HG03442 (cell line): ENCODE results near the gene HNRNPC.
"Not testable (repeated sequence)": the region's sequence is repeated elsewhere in the genome, so short reads cannot be mapped to it uniquely, and the experiment has no call there.

Experiments used
- ATAC-seq: cut with Tn5 transposase; IDR thresholded peaks from one replicate; pipeline ENCODE4 v1.9.1; 2021; ENCODE audit warnings: mild to moderate bottlenecking, moderate library complexity; ENCODE audit not compliant: unreplicated experiment

Gene HNRNPC

GRCh38 chr14:21248338-21248737 lies 20.9 kb downstream of the HNRNPC start:
- ATAC-seq, result no peak

DNA sequence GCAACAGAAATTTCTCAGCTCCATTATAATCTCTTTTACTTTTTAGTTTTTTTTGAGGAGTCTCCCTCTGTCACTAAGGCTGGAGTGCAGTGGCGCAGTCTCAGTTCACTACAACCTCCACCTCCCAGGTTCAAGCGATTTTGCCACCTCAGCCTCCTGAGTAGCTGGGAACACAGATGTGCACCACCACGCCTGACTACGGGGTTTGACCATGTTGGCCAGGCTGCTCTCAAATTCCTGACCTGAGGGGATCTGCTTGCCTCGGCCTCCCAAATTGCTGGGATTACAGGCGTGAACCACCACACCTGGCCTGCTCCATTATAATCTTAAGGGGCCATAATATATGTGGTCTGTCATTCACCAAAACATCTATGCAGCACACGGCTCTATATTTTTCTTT lies 23.4 kb downstream of the HNRNPC start:
- no peak for ATAC-seq

GRCh38 chr14:21244544-21244943 lies 24.7 kb downstream of the HNRNPC start:
- ATAC-seq, result no peak

- ATAC-seq, result no peak
Observed at GRCh38 chr14:21241218-21241819, 27.9 kb downstream of the HNRNPC start.

DNA sequence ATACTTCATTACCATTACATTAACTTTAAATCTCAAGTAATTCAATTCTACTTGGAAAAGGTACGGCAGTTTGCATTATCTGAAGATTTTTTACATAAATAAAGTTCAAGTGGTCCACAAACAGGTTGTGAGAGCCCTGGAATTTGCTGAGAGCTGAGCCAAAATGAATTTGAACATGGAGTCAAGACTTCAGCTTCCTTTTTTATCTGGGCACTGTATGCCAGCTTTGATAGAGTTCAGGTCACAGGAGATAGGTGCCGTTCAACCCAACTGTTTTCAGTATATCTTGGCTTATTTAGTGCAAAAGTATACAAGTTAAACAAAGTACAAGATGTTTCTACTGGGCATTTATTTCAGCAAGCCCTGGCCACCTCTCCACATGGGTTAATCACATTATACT lies 28.8 kb downstream of the HNRNPC start:
- no peak for ATAC-seq

DNA sequence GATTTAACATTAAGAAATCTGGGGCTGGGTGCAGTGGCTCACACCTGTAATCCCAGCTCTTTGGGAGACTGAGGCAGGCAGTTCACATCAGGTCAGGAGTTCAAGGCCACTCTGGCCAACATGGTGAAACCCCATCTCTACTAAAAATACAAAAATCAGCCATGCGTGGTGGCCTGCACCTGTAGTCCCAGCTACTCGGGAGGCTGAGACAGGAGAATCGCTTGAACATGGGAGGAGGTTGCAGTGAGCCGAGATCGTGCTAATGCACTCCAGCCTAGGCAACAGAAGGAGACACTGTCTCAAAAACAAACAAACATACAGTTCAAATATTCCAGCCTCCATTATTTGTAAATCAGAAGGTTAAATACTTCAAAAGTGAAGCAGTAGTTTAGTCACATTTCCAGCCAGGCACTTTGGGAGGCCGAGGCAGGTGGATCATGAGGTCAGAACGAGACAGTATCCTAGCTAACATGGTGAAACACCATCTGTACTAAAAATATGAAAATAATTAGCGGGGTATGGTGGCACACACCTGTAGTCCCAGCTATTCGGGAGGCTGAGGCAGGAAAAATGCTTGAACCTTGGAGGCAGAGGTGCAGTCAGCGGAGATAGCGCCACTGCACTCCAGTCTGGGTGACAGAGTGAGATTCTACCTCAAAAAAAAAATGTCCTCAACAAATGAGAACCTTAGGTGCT lies 30.3 kb downstream of the HNRNPC start:
- ATAC-seq, result no peak

DNA sequence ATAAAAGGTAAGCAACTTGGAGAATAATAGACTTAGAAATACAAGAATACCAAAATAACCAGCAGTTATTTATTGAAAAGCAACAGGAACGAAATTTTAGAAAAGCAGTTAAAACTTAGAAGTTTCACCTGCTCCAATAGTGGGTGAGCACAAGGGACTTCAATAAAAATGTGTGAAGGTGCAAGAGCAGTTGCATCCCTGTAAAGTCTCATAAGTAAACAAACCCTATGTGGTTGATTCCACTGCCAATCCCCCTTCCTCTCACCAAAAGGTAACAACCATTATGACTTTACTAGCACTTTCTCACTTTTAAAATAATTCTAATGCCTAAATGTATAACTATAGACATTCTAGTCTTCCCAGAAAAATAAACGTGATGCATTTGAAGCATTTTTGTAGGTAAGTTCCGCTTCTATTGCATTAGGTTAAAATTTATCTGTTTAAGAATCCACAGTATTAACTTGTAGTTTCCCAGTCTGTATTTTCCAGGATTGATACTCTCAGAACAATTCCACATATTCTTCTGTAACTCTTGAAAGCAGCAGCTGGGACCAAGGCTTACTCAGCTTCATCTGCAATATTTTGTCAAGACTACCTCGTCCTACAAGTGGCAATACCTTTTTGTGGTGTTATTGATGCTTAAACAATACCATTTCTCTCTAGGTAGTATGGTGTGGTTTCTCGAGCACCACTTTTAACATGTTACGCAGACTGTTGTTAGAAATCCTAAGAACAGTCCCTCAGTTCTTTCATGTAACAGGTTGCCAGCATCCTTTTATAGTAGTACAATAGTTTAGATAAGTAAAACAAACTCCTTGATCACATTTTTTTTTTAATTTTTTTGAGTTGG lies 32.1 kb downstream of the HNRNPC start:
- ATAC-seq, result no peak

GRCh38 chr14:21234112-21234511 lies 35.1 kb downstream of the HNRNPC start:
- ATAC-seq, result no peak

DNA sequence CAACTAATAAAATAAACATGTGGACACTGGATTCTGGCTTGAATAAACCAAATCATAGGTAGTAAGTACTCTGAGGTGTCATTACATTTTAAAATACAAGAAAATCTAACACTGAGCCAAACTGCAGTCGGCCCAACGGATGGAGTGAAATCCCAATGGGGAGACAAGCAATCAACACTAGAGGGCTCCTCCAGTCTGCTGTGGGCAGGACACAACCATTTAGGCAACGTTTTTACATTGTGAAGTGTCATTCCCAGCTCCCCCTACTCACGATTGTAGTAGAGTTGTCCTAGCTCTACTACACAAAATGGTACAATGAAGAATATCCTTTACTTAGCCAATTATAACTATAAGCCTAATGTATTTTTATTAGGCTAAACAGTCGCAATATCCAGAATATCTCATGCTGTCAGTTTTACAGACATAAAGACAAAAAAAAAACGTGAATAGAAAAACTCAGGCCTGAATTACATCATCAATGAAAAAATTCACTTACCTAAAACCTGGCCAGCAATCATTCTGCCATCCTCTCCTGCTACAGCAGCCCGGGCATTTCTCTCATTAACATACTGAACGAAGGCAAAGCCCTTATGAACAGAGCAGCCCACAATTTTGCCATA lies 35.7 kb downstream of the HNRNPC start:
- no peak for ATAC-seq

- no peak for ATAC-seq
Observed at GRCh38 chr14:21231020-21231652, 38.1 kb downstream of the HNRNPC start.

DNA sequence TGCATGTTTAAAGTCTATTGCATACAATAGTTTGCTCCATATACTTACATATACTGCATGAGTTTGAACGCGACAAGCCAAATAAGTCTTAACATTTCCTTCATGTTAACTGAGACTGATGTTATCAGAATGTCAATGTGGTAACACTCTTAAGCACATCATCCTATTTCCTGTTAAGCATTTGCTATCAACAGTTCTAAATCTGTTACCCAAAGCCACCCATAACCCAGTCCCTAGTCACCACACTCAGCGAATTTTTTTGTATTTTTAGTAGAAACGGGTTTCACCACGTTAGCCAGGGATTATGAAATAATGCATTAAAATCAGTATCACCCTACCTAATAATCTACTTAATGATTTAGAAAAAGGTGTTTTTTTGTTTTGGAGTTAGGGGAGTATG lies 39.4 kb downstream of the HNRNPC start:
- no peak for ATAC-seq

DNA sequence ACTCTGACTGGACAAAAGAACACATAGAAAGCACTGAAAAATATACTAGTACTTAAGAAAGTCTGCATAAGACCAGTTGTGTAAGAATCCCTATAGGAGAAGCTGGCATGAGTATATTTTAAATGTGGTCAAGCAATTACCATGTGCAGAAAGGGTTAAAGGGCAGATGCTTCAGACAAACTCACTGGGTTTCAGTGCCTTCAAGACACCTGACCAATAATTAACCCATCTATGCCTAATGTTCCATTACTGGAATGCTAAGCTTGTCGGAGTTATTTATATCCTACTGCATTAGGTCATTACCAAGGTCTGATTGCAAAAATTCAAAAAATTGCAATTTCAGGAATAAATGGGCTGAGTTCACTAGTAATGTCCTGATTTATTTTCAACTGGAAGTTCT lies 41.3 kb downstream of the HNRNPC start:
- no peak for ATAC-seq

DNA sequence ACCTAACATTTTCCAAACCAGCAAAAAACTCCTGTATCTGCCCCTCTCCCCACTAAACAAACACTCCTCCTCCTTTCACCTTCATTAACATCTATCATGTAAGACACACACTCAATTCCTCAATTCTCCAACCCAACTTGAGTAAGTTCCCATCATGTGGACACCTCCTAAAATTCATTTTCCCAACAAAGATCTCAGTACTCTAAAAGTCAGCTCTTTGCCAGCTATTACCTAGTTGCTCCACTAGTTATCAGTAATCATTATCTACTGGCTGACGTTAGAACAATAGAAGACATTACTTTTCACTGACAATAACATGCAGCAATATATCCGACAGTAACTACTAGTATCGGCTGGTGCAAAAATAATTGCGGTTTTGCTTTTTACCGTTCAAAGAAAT lies 42.1 kb downstream of the HNRNPC start:
- ATAC-seq, result no peak

DNA sequence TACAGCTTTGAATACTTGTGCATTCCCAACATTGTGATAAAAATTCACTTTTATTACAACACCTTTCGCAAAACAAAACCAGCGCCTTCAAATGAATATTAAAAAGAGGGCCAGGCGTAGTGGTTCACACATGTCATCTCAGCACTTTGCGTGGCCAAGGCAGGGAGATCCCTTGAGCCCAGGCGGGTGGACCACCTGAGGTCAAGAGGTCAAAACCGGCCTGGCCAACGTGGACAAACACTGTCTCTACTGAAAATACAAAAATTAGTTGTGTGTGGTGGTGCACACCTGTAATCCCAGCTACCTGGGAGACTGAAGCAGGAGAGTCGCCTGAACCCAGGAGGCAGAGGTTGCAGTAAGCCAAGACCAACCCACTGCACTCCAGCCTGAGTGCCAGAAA lies 42.8 kb downstream of the HNRNPC start:
- no peak for ATAC-seq

DNA sequence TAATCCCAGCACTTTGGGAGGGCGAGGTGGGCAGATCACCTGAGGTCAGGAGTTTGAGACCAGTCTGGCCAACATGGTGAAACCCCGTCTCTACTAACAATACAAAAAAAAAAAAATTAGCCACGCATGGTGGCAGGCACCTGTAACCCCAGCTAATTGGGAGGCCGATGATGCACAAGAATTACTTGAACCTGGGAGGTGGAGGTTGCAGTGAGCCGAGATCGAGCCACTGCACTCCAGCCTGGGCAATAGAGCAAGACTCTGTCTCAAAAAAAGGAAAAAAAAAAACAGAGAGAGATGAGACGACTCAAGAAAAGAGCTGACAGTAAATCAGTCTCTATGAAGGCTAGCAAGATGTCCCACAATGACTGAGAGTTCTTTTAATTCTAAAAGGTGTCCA lies 44.1 kb downstream of the HNRNPC start:
- not testable (repeated sequence) for ATAC-seq

- ATAC-seq, result no peak
Observed at GRCh38 chr14:21220874-21221477, 48.3 kb downstream of the HNRNPC start.

DNA sequence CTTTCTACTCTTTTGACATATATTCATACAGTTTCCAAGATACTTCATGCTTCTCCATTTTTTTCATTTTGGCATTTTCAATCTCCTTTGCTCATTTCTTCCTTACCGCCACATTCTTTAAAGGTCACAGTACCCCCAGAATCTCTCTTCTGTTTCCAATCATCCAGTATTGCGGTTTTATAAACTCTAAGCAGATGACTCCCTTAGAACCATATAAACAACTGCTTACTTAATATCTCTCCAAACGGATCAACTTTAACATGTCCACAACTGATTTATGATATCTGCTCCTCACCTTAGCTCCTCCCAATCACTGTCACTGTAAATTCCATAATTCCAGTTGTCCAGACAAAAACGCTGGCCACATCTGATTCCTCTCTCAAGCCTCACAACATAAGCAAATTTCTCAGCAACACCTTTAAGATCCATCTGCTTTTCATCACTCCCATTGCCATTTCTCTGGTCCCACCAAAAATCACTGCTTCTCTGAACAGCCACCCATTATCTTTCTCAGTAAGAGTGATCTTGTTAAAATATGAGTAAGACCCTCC lies 49.6 kb downstream of the HNRNPC start:
- ATAC-seq, result no peak

GRCh38 chr14:21219120-21219519 lies 50.1 kb downstream of the HNRNPC start:
- no peak for ATAC-seq

DNA sequence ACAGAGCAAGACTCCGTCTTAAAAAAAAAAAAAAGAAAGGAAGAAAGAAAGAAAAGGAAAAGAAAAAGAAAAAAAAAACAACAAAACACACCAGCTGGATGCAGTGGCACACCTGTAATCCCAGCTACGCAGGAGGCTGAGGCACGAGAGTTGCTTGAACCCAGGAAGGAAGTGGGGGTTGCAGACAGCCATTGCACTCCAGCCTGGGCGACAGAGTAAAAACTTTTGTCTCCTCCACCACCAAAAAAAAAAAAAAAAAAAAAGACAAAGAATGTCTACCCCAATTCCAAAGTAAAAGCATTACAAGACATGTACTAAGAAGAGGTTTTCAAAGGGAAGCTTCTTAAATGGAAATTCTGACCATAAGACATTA lies 53.4 kb downstream of the HNRNPC start:
- ATAC-seq, result no peak

GRCh38 chr14:21215130-21215878 lies 53.9 kb downstream of the HNRNPC start:
- no peak for ATAC-seq
